Raji (cell line): Measurements from ENCODE around the gene RHOD.

ENCODE experiments used
- POLR2A ChIP-seq: IDR thresholded peaks from 2 replicates; pipeline ENCODE4 v1.6.1; 2011; ENCODE audit warnings: low read depth, low read length, control low read depth; ENCODE audit not compliant: insufficient read depth

RHOD gene

GRCh38 chr11:67117176-67117575 lies 60.5 kb downstream of the RHOD start:
- TF ChIP-seq POLR2A = no peak

DNA sequence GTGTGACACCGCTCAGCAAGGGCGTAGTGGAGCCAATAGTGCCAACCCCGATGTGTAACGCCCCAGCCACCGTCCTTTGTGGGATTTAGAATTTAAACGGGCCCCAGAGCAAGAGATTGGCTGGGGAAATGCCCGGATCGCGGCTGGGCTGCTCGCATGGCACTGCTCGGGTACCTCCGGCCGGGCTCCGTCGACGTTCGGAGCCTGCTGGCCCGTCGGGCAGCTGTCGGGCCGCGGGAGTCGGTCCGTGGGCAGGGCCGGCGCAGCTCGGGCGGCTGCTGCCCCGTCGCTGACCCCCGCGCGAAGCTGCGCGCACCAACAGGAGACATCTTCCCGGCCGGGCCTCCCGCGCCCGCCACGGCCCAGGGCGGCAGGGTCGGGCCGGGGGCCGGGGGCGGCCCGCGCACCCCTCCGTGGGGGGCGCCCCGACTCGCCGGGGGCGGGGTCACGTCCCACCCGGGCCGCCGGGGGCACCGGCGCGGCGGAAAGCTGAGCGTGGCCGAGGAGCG lies 61.1 kb downstream of the RHOD start:
- no peak for TF ChIP-seq POLR2A

DNA sequence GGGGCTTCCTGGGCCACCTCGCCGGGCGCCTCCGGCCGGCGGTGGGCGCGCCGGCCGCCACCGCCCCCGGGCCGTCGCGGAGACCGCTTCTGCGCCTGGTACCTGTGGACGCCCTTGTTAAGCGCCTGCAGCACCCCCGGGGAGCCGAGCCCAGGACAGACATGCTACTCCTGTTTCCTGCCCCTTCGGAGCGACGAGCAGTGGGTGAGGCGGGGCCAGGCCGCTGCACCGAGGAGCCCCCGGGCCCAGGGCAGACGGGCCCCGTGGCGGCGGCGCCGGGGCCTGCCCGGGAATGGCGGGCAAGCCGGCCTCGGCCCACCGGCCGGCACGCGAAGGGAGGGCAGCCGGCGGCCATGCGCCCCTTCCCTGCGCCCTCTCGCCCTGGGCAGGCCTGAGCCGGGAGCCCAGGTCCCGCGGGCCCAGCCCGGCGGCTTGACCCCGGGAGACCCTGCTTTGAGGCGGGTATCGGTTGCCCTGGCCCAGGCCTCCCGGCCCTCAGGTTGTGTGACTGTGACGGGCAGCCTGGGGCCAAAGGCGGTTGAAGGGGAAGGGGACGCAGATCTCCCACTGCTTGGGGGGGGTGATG lies 61.6 kb downstream of the RHOD start:
- no peak for TF ChIP-seq POLR2A

GRCh38 chr11:67118801-67119584 lies 62.3 kb downstream of the RHOD start, which contains the start of gene KDM2A:
Gene KDM2A, plus strand, starts transcription at chr11:67119263. Its CDS starts 2,054 bp downstream, at chr11:67121317.
- peak; percentile 77 for TF ChIP-seq POLR2A

GRCh38 chr11:67119585-67120391 lies 63.1 kb downstream of the RHOD start:
- TF ChIP-seq POLR2A = no peak

DNA sequence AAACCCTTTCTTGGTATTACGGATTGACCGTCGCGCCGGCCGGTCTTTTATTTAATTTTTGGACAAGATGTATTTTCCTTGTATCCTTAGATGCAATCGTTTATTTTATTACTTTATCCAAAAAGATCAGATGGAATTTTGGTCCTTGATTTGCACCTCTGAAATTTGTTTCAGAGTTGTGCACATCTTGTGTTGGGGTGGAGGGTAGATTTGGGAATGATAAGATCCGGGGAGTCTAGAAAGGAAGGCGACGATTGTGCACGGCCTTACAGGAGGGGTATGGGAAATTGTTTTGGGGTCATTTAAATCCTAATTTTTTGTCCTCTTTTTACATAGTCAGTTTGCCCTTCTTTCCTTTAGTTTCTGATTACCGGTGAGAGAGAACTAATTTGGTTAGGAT lies 63.8 kb downstream of the RHOD start:
- no peak; the same call in 1 of the 2 replicates for TF ChIP-seq POLR2A

DNA sequence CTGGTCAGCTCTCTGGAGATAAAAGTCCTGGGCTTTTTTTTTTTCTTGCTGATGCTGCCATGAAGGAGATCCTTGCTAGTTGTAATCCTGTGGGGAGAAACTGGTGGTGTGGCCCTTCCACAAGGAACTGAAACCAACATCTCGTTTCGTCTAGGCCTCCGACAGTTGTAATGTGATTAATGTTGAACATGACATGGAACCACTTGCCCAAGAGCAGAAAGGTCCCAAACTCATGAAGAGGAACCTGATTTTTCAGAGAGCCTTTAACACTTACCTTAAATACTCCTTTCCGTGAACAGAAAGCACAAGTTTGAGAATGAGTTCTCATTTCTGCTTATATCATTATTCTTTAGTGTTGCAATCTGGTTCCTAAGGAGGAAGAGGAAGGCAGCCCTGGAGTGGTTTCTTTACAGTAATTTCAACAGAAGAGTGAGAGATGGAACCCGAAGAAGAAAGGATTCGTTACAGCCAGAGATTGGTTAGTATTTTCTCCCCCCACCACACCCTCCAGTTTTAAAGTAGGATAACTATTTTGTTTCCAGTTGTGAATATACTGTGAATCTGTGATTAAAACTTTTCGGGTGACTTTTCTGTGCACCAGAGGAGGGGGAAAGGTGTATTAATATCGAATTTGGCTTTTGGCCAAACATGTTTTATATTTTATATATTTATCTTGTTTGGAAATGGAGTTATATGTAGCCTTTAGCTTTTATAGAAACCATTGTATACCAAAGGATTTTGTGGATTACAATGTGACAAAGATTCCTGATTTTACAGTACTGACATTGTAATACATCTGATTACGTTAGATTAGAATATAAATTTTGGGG lies 64.4 kb downstream of the RHOD start:
- TF ChIP-seq POLR2A = peak; percentile 29; the same call in 1 of the 2 replicates
